SK-N-SH (cell line): ENCODE data around the gene SLC35F4. TPM values are rescaled to one million over a fixed set of nuclear protein-coding genes. Genes with fewer than 3 reads are reported as not detected.

ENCODE experiments used
- CTCF ChIA-PET: fragments of 300-600, 350-600 bp; formaldehyde crosslinking; extraction: SDS; loops from one replicate; lab custom pipeline; 2021; lab: Yijun Ruan, JAX
- POLR2A ChIA-PET: fragments of 350-600 bp; sonication (Branson Sonifier 250); formaldehyde crosslinking; extraction: SDS; loops from one replicate; lab custom pipeline; 2020; ENCODE audit warnings: antibody characterized with exemption, inconsistent platforms; lab: Yijun Ruan, JAX
- DNase-seq: peaks from one replicate; pipeline ENCODE4 v3.0.0; 2012
- H2AFZ ChIP-seq: fragments of 200-600 bp; sonication (generic); 2 replicates; pipeline ENCODE4 v1.8.1; 2016; ENCODE audit warnings: antibody characterized with exemption, mild to moderate bottlenecking, low read depth
- H3F3A ChIP-seq: fragments of 200-600 bp; sonication (generic); replicated peaks from 2 replicates; pipeline ENCODE3; 2016; ENCODE audit warnings: antibody characterized with exemption, mild to moderate bottlenecking; ENCODE audit not compliant: insufficient read depth
- H3K27ac ChIP-seq, 2 experiments: fragments of 200-500 bp in 1 of 2; fragments of 200-600 bp in 1 of 2; sonication (Bioruptor generic) in 1 of 2; sonication (generic), shearing (Covaris generic) in 1 of 2; 2 replicates each; pipeline versions ENCODE4 v1.5.1 to v1.6.1; 2014 to 2016; ENCODE audit warnings: low read depth in 2 of 2, inconsistent platforms in 1 of 2, low read length in 1 of 2, mild to moderate bottlenecking in 1 of 2, mixed read lengths in 1 of 2
- H3K27me3 ChIP-seq: fragments of 200-600 bp; sonication (generic), shearing (Covaris generic); 2 replicates; pipeline ENCODE4 v1.6.1; 2016; ENCODE audit warnings: mixed run types; ENCODE audit not compliant: insufficient read depth
- H3K36me3 ChIP-seq, 2 experiments: fragments of 200-500 bp in 1 of 2; fragments of 200-600 bp in 1 of 2; sonication (Bioruptor generic) in 1 of 2; sonication (generic) in 1 of 2; replicated peaks in 1 of 2; 2 replicates each; pipeline versions ENCODE3 to v1.5.1; 2014 to 2016; ENCODE audit warnings: low read length in 1 of 2, mild to moderate bottlenecking in 1 of 2; ENCODE audit not compliant: insufficient read depth in 2 of 2, control insufficient read depth in 1 of 2
- H3K4me1 ChIP-seq, 2 experiments: fragments of 200-500 bp in 1 of 2; fragments of 200-600 bp in 1 of 2; sonication (Bioruptor generic) in 1 of 2; sonication (generic), shearing (Covaris generic) in 1 of 2; 2 replicates each; pipeline versions ENCODE4 v1.5.1 to v1.6.1; 2014 to 2016; ENCODE audit warnings: low read depth in 1 of 2, low read length in 1 of 2, mixed run types in 1 of 2; ENCODE audit not compliant: insufficient read depth in 2 of 2, control insufficient read depth in 1 of 2
- H3K4me2 ChIP-seq: fragments of 200-600 bp; sonication (generic), shearing (Covaris generic); 2 replicates; pipeline ENCODE4 v1.6.1; 2017; ENCODE audit warnings: mixed run types
- H3K4me3 ChIP-seq, 2 experiments: fragments of 200-500 bp in 1 of 2; fragments of 200-600 bp in 1 of 2; sonication (Bioruptor generic) in 1 of 2; sonication (generic), shearing (Covaris generic) in 1 of 2; 2 replicates each; pipeline versions ENCODE4 v1.5.1 to v1.8.1; 2014 to 2016; ENCODE audit warnings: low read depth in 2 of 2, inconsistent platforms in 1 of 2, low read length in 1 of 2, mild to moderate bottlenecking in 1 of 2, mixed read lengths in 1 of 2, moderate library complexity in 1 of 2
- H3K79me2 ChIP-seq: fragments of 200-600 bp; sonication (generic); 2 replicates; pipeline ENCODE4 v1.8.1; 2017; ENCODE audit warnings: mild to moderate bottlenecking; ENCODE audit not compliant: insufficient read depth
- H3K9ac ChIP-seq: fragments of 200-600 bp; sonication (generic); 2 replicates; pipeline ENCODE4 v1.6.1; 2017; ENCODE audit warnings: mixed run types
- H3K9me2 ChIP-seq: fragments of 200-600 bp; sonication (generic); 2 replicates; pipeline ENCODE4 v1.6.1; 2017; ENCODE audit warnings: mixed run types
- H3K9me3 ChIP-seq: fragments of 200-600 bp; sonication (generic); 2 replicates; pipeline ENCODE4 v1.6.1; 2017; ENCODE audit warnings: mixed run types, mild to moderate bottlenecking, moderate library complexity
- H4K20me1 ChIP-seq: fragments of 200-600 bp; sonication (generic); 2 replicates; pipeline ENCODE4 v1.6.1; 2017; ENCODE audit warnings: mild to moderate bottlenecking, mixed run types; ENCODE audit not compliant: insufficient read depth
- CHD2 ChIP-seq: fragments of 150-350 bp; IDR thresholded peaks from 2 replicates; pipeline ENCODE4 v1.6.1; 2018; ENCODE audit warnings: low read length; ENCODE audit not compliant: partially characterized antibody
- CTCF ChIP-seq: fragments of 200-600 bp; sonication (generic); IDR thresholded peaks from 2 replicates; pipeline ENCODE4 v1.6.1; 2017; ENCODE audit warnings: antibody characterized with exemption, mild to moderate bottlenecking, moderate library complexity
- ELF1 ChIP-seq: IDR thresholded peaks from 2 replicates; pipeline ENCODE4 v1.4.0; 2012
- EZH2phosphoT487 ChIP-seq: fragments of 200-600 bp; sonication (generic); IDR thresholded peaks from 2 replicates; pipeline ENCODE4 v1.6.1; 2017; ENCODE audit warnings: low read depth, mixed run types, mild to moderate bottlenecking, antibody characterized with exemption, moderate library complexity, borderline replicate concordance
- FOXM1 ChIP-seq: IDR thresholded peaks from 2 replicates; pipeline ENCODE4 v1.4.0; 2012; ENCODE audit warnings: low read depth, mild to moderate bottlenecking
- GATA2 ChIP-seq: sonication (generic); formaldehyde crosslinking; IDR thresholded peaks from 2 replicates; pipeline ENCODE4 v1.5.0; 2020; ENCODE audit warnings: mild to moderate bottlenecking, missing genetic modification reagents
- JUND ChIP-seq: IDR thresholded peaks from 2 replicates; pipeline ENCODE4 v1.4.0; 2012
- MEF2A ChIP-seq: IDR thresholded peaks from 2 replicates; pipeline ENCODE4 v1.4.0; 2012; ENCODE audit warnings: low read depth, borderline replicate concordance
- NFIC ChIP-seq: IDR thresholded peaks from 2 replicates; pipeline ENCODE4 v1.4.0; 2012; ENCODE audit warnings: borderline replicate concordance
- NRF1 ChIP-seq: IDR thresholded peaks from 2 replicates; pipeline ENCODE4 v1.6.1; 2012; ENCODE audit warnings: low read depth, mild to moderate bottlenecking, low read length
- PBX3 ChIP-seq: IDR thresholded peaks from 2 replicates; pipeline ENCODE4; 2012
- RAD21 ChIP-seq: IDR thresholded peaks from 2 replicates; pipeline ENCODE4 v1.6.1; 2012; ENCODE audit warnings: mild to moderate bottlenecking, low read length
- RFX5 ChIP-seq: IDR thresholded peaks from 2 replicates; pipeline ENCODE4 v1.6.1; 2012; ENCODE audit warnings: mild to moderate bottlenecking, improper control_type of control experiment, low read length
- RXRA ChIP-seq: IDR thresholded peaks from 2 replicates; pipeline ENCODE4 v1.4.0; 2012; ENCODE audit warnings: low read depth, mild to moderate bottlenecking, borderline replicate concordance
- SIN3A ChIP-seq: IDR thresholded peaks from 2 replicates; pipeline ENCODE4 v1.6.1; 2012; ENCODE audit warnings: low read depth, mild to moderate bottlenecking, low read length, moderate library complexity, borderline replicate concordance
- SMC3 ChIP-seq: IDR thresholded peaks from 2 replicates; pipeline ENCODE4 v1.6.1; 2012; ENCODE audit warnings: low read depth, low read length, improper control_type of control experiment
- TAF1 ChIP-seq: IDR thresholded peaks from 2 replicates; pipeline ENCODE4 v1.6.1; 2012; ENCODE audit warnings: low read depth, mild to moderate bottlenecking, low read length, moderate library complexity, borderline replicate concordance
- USF1 ChIP-seq: IDR thresholded peaks from 2 replicates; pipeline ENCODE4 v1.4.0; 2012; ENCODE audit warnings: low read depth, borderline replicate concordance
- USF2 ChIP-seq: fragments of 150-350 bp; IDR thresholded peaks from 2 replicates; pipeline ENCODE4 v1.6.1; 2017; ENCODE audit warnings: antibody characterized with exemption, low read length, low read depth, borderline replicate concordance
- ZBTB33 ChIP-seq: IDR thresholded peaks from 2 replicates; pipeline ENCODE4 v1.4.0; 2012; ENCODE audit warnings: low read depth, borderline replicate concordance
- WGBS: methylation state at CpG from one replicate; pipeline ENCODE4 v1.1.6; 2017; ENCODE audit warnings: low lambda C conversion rate; 5-methylcytosine and 5-hydroxymethylcytosine counted together
- polyA plus RNA-seq, 3 experiments: library from polyadenylated mRNA; depleted of rRNA; stranded (reverse); fragments of >200 nt; gene quantifications; 2 replicates each; pipeline ENCODE4 v1.2.3, GENCODE V29; 2012

The SLC35F4 gene
- polyA plus RNA-seq, 1 of the 3 experiments (the other 2 are of a cell fraction) = not detected

- no peaks in the 10 kb centered on the region for H3K9me2 ChIP-seq
- H3K9ac ChIP-seq = no peak overlapping the region
- no peaks in the 10 kb centered on the region for H3K27me3 ChIP-seq
- no peaks in the 10 kb centered on the region for H3K36me3 ChIP-seq
- H3K4me2 ChIP-seq = no peak overlapping the region
- no peaks in the 10 kb centered on the region for H4K20me1 ChIP-seq
- CTCF ChIA-PET = interaction anchor here (1.5 kb wide), 1 partner anchor 545 kb away, joined by 3 read pairs; no protein-coding TSS in a partner anchor
- no peak overlapping the region for H3K4me3 ChIP-seq
- H3K4me1 ChIP-seq = no peaks in the 10 kb centered on the region
- no peak for TF ChIP-seq RFX5
- no peak for TF ChIP-seq ZBTB33
- no peak for TF ChIP-seq MEF2A
- TF ChIP-seq JUND = no peak
- no peak for TF ChIP-seq GATA2 (CRISPR knock-in tag)
- no peak for TF ChIP-seq CHD2
- no peak for TF ChIP-seq RXRA
- TF ChIP-seq USF1 = no peak
- TF ChIP-seq FOXM1 = no peak
- TF ChIP-seq EZH2phosphoT487 = no peak
- TF ChIP-seq RAD21 = no peak
- TF ChIP-seq SIN3A = no peak
- TF ChIP-seq ELF1 = no peak
- TF ChIP-seq TAF1 = no peak
- TF ChIP-seq NFIC = no peak
- no peak for TF ChIP-seq SMC3
- no peak for TF ChIP-seq USF2
- no peak for TF ChIP-seq CTCF
- TF ChIP-seq NRF1 = no peak
- no peak for TF ChIP-seq PBX3
- TF ChIP-seq, all 33 proteins: peak for 0
- DNase-seq = no peak
- Histone ChIP-seq H3F3A (no peaks in the 10 kb centered on the region), H3K79me2 (no peaks in the 10 kb centered on the region), H2AFZ (no peak overlapping the region), H3K27ac (no peak overlapping the region), H3K9me3 (no peaks in the 10 kb centered on the region)
- WGBS = 10% methylated on average over 3 of the region's 3 CpGs
- POLR2A ChIA-PET = no interaction called here
Observed at GRCh38 chr14:57526942-57527341, 338.9 kb downstream of the SLC35F4 start.
